Stimulated activated naive CD8-positive, alpha-beta T cell treated with anti-CD3 and anti-CD28 coated beads, Interleukin-15, amount 100 ng/mL, for 72 hours (primary cell): Measurements from ENCODE around the gene TTF1.
"Not testable (repeated sequence)": the region's sequence is repeated elsewhere in the genome, so short reads cannot be mapped to it uniquely, and the experiment has no call there.

Source experiments
- ATAC-seq: fragments of 150-1000 bp; cut with Tn5 transposase; 2 replicates; pipeline ENCODE4 v1.10.0; 2021; ENCODE audit warnings: mild to moderate bottlenecking, moderate library complexity
- DNase-seq, 2 donors: peaks; one replicate each; pipeline ENCODE4 v3.0.0; 2021 to 2022
- H3K27ac Mint-ChIP-seq, 2 donors: one replicate each; pipeline ENCODE4 v1.8.0; 2022; ENCODE audit warnings: mild to moderate bottlenecking in 2 of 2, mixed read lengths in 2 of 2, moderate library complexity in 2 of 2
- H3K27me3 Mint-ChIP-seq: one replicate; pipeline ENCODE4 v1.8.0; 2022; ENCODE audit warnings: mixed read lengths
- H3K4me1 Mint-ChIP-seq: one replicate; pipeline ENCODE4 v1.8.0; 2022; ENCODE audit warnings: mild to moderate bottlenecking, mixed read lengths
- H3K4me3 Mint-ChIP-seq, 2 donors: one replicate each; pipeline ENCODE4 v1.8.0; 2022; ENCODE audit warnings: mild to moderate bottlenecking in 2 of 2, mixed read lengths in 2 of 2, moderate library complexity in 1 of 2
- H3K9me3 Mint-ChIP-seq, 2 donors: one replicate each; pipeline ENCODE4 v1.8.0; 2022; ENCODE audit warnings: mixed read lengths in 2 of 2

Gene TTF1

GRCh38 chr9:132390966-132391365, 15.7 kb downstream of the TTF1 start:
- Mint-ChIP-seq H3K27ac (no peak overlapping the region), H3K4me3 (no peak overlapping the region), H3K4me1 (no peaks in the 10 kb centered on the region), H3K9me3 (no peaks in the 10 kb centered on the region), H3K27me3 (no peaks in the 10 kb centered on the region)
- no peak for ATAC-seq
- no peak for DNase-seq

DNA sequence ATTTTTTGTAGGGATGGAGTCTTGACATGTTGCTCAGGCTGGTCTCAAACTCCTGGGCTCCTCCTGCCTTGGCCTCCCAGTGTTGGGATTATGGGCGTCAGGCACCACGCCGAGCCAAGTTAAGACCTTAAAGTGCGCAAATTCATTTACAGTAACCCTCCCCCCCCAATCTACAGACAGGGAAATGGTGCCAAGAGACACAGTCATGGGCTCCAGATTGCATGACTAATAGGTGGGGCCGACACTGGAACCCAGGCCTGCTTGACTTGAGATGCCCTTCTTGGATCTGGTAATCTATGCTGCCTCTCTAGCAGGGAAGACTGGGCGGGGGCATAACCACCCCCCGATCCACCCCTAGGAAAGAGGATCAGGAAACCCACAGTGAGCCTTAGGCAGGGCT, 19.5 kb downstream of the TTF1 start:
- H3K9me3 Mint-ChIP-seq: no peaks in the 10 kb centered on the region
- no peak overlapping the region for H3K4me3 Mint-ChIP-seq
- ATAC-seq: no peak
- DNase-seq: no peak
- peaks cover 32% of the 10 kb centered on the region for H3K4me1 Mint-ChIP-seq
- no peaks in the 10 kb centered on the region for H3K27me3 Mint-ChIP-seq
- H3K27ac Mint-ChIP-seq: peak overlapping the region in 1 of 2 donors; percentile 21

DNA sequence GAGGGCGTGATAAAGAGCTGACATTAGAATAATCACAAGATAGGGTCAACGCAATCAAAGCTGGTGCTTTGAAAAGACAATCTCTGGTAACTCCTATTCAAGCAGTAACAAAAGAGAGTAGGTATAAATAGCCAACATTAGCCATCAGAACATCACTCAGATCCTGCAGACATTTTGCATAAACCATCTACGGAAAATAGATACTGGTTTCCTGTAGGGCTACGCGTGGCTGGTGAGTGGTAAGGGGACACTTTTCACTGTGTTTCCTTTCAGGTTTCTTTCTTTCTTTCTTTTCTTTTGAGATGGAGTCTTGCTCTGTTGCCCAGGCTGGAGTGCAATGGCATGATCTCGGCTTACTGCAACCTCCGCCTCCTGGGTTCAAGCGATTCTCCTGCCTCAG, 22.3 kb downstream of the TTF1 start:
- DNase-seq (no peak), ATAC-seq (no peak)
- Mint-ChIP-seq H3K9me3 (no peaks in the 10 kb centered on the region), H3K4me3 (no peak overlapping the region), H3K27ac (no peak overlapping the region), H3K27me3 (no peaks in the 10 kb centered on the region), H3K4me1 (peaks cover 39% of the 10 kb centered on the region)

DNA sequence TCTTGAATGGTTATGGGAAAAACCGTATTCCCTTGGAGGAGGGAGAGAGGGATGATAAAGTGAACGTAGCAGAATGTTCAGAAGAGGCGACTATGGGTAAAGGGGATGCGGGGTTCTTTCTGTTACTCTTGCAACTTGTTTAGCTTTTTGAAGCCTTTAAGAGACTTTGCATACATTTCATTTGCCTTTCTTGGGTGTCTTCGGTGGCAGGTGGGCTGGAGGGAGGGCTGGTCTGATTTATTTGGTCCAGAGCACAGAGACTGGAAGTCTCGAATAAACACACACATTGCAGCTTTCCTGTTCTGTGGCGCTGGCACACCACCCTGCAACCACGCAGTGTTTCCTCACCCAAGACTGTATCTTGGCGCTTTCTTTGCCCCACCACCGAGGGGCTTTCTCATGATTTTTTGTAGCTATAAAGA, 23.2 kb downstream of the TTF1 start:
- Mint-ChIP-seq H3K9me3 (no peaks in the 10 kb centered on the region), H3K4me1 (peaks cover 39% of the 10 kb centered on the region), H3K4me3 (no peak overlapping the region), H3K27me3 (no peaks in the 10 kb centered on the region), H3K27ac (no peak overlapping the region)
- no peak for ATAC-seq
- no peak for DNase-seq

GRCh38 chr9:132381966-132382541, 24.6 kb downstream of the TTF1 start:
- DNase-seq: no peak
- Mint-ChIP-seq H3K27me3 (no peaks in the 10 kb centered on the region), H3K4me3 (no peak overlapping the region), H3K4me1 (peaks cover 39% of the 10 kb centered on the region), H3K9me3 (no peaks in the 10 kb centered on the region), H3K27ac (no peak overlapping the region)
- ATAC-seq: no peak

- H3K4me3 Mint-ChIP-seq, H3K27me3 Mint-ChIP-seq, H3K9me3 Mint-ChIP-seq, DNase-seq, H3K27ac Mint-ChIP-seq, ATAC-seq: not testable (repeated sequence)
- peaks cover 35% of the 10 kb centered on the region for H3K4me1 Mint-ChIP-seq
These were observed 28.2 kb downstream of the TTF1 start for GRCh38 chr9:132378416-132378815.

DNA sequence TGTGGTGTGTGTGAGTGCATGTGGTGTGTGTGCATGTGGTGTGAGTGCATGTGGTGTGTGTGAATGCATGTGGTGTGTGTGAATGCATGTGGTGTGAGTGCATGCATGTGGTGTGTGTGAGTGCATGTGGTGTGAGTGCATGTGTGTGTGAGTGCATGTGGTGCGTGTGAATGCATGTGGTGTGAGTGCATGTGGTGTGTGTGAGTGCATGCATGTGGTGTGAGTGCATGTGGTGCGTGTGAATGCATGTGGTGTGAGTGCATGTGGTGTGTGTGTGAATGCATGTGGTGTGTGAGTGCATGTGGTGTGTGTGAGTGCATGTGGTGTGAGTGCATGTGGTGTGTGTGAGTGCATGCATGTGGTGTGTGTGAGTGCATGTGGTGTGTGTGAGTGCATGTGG, 28.9 kb downstream of the TTF1 start:
- H3K27me3 Mint-ChIP-seq, DNase-seq: not testable (repeated sequence)
- H3K4me1 Mint-ChIP-seq: peaks cover 35% of the 10 kb centered on the region

DNA sequence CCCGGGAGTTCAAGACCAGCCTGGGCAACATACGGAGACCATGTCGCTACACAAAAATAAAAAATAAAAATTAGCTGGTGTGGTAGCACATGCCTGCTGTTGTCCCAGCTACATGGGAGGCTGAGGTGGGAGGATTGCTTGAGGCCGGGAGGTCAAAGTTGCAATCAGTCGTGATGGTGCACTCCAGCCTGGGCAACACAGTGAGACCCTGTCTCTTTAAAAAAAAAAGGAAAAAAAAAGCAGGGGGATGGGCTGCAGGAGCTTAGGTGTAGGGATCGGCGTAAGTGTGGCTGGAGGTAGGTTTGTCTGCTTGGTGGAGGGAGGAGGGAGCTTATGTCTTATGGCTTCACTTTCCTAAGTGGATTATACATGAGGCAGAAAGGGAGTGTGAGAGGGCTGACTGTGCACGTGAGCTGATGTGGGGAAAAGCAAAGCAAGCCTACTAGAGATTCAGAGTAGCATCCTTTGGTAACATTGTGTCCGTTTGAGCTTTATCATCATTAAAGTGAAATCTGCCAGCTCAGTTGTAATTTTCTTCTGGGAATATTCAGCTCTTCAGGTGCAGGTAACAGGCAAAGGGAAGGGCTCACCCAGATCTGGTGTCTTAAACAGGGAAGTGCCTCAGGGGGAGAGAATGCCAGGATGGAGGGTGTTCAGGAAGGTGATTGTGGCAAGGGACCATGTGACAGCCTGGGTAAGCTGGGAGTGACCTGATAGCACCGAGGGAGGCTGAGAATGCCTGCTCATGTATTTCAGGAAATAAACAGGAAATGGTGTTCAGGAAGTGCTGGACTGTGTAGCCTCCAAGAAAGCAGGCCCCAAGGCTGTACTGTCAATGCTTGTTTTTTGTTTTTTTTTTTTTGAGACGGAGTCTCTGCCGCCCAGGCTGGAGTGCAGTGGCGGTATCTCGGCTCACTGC, 34.2 kb downstream of the TTF1 start:
- Mint-ChIP-seq H3K4me1 (peaks cover 32% of the 10 kb centered on the region), H3K27me3 (no peaks in the 10 kb centered on the region), H3K9me3 (no peaks in the 10 kb centered on the region), H3K4me3 (peak overlapping the region; percentile 19 to 33), H3K27ac (peak overlapping the region; percentile 65 to 95)
- no peak for ATAC-seq
- no peak for DNase-seq

More for the DNA sequence above, 28.9 kb downstream of the TTF1 start:
- not testable (repeated sequence) for H3K4me3 Mint-ChIP-seq, H3K9me3 Mint-ChIP-seq, H3K27ac Mint-ChIP-seq, ATAC-seq

- ATAC-seq (no peak), DNase-seq (no peak)
- no peaks in the 10 kb centered on the region for H3K27me3 Mint-ChIP-seq
- H3K4me1 Mint-ChIP-seq: peaks cover 32% of the 10 kb centered on the region
- H3K27ac Mint-ChIP-seq: no peak overlapping the region
- no peak overlapping the region for H3K4me3 Mint-ChIP-seq
- H3K9me3 Mint-ChIP-seq: no peaks in the 10 kb centered on the region
These were observed 36.0 kb downstream of the TTF1 start for GRCh38 chr9:132370592-132370991.

GRCh38 chr9:132369421-132369820, 37.2 kb downstream of the TTF1 start:
- no peaks in the 10 kb centered on the region for H3K9me3 Mint-ChIP-seq
- no peak for ATAC-seq
- H3K27me3 Mint-ChIP-seq: no peaks in the 10 kb centered on the region
- H3K27ac Mint-ChIP-seq: no peak overlapping the region
- H3K4me3 Mint-ChIP-seq: no peak overlapping the region
- H3K4me1 Mint-ChIP-seq: peaks cover 25% of the 10 kb centered on the region
- no peak for DNase-seq

DNA sequence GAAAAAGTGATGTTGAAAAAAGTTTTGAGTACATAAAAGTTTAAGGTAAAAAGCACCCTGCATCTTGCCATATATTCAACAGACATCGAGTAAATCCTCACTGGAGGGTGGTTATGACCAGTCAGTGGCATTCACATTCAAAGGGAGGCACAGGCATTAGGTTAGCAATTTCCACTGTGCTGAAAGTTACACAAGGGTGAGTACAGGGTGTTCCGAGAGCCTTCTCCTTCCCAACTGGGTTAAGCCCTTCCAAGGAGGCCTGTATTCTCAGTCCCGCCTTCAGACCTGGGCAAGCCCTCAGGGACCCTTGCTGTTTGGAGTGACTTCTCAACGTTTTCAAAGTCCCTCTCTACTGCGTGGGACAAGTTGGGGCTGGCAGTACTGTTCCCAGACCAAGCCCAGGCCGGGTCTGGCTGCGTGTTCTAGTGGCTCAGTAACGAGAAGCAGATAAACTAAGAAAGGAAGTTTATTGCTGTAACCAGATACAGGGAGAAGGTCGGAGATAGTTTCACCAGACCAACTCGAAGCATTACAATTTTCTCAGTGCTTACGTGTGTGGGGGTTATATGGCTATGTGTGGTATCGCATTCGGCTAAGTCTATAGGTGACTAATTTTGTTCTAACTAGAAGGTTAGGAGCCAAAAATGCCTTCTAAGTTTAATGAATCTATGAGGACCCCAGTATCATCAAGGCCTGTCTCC, 38.9 kb downstream of the TTF1 start:
- ATAC-seq (no peak), DNase-seq (no peak)
- Mint-ChIP-seq H3K4me3 (no peak overlapping the region), H3K9me3 (no peaks in the 10 kb centered on the region), H3K27me3 (no peaks in the 10 kb centered on the region), H3K27ac (no peak overlapping the region), H3K4me1 (peaks cover 9% of the 10 kb centered on the region)

GRCh38 chr9:132366481-132366880, 40.2 kb downstream of the TTF1 start:
- no peak for ATAC-seq
- Mint-ChIP-seq H3K9me3 (no peaks in the 10 kb centered on the region), H3K27ac (no peak overlapping the region), H3K4me3 (no peak overlapping the region), H3K4me1 (no peaks in the 10 kb centered on the region), H3K27me3 (no peaks in the 10 kb centered on the region)
- no peak for DNase-seq

- no peaks in the 10 kb centered on the region for H3K9me3 Mint-ChIP-seq
These were observed 40.7 kb downstream of the TTF1 start for GRCh38 chr9:132365986-132366385.

GRCh38 chr9:132364068-132364467, 42.6 kb downstream of the TTF1 start:
- Mint-ChIP-seq H3K9me3 (no peaks in the 10 kb centered on the region), H3K4me1 (no peaks in the 10 kb centered on the region), H3K27ac (no peak overlapping the region), H3K4me3 (no peak overlapping the region), H3K27me3 (no peaks in the 10 kb centered on the region)
- ATAC-seq (no peak), DNase-seq (no peak)

More at GRCh38 chr9:132365986-132366385, 40.7 kb downstream of the TTF1 start:
- DNase-seq (no peak), ATAC-seq (no peak)
- H3K4me1 Mint-ChIP-seq: no peaks in the 10 kb centered on the region
- no peak overlapping the region for H3K27ac Mint-ChIP-seq
- no peak overlapping the region for H3K4me3 Mint-ChIP-seq
- H3K27me3 Mint-ChIP-seq: no peaks in the 10 kb centered on the region

- no peak overlapping the region for H3K4me3 Mint-ChIP-seq
- no peaks in the 10 kb centered on the region for H3K27me3 Mint-ChIP-seq
- peaks cover 26% of the 10 kb centered on the region for H3K4me1 Mint-ChIP-seq
- H3K27ac Mint-ChIP-seq: no peak overlapping the region
- H3K9me3 Mint-ChIP-seq: no peaks in the 10 kb centered on the region
- no peak for DNase-seq
- ATAC-seq: no peak
These were observed 48.9 kb downstream of the TTF1 start for GRCh38 chr9:132357764-132358163.
